Smooth muscle cell of the brain vasculature (primary cell): ENCODE measurements around the gene HAT1.

ENCODE experiments used
- DNase-seq: peaks from one replicate; pipeline ENCODE4 v3.0.0-alpha.2; 2012; ENCODE audit warnings: low read depth, low spot score

Gene HAT1

DNA sequence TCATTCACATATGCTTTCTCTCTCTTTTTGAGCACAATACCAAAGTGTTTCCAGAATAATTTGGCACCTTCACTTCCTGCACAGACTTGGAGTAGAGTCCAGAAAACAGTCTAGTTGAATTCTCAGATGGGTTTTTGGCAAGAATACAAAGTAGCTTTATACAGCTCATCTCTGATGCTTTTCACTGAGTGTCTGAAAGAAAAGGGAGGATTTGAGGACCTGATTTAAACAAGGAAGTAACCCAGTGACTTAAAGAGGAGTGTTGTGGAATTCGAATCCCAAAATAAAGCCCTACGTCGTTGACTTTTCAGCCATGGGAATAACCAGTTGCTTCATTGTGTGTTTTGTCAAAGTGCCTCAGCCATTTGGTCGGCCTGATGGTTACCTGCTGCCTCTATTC is 109.3 kb downstream of the HAT1 start:
- no peak for DNase-seq
